ENCODE results near the gene MEGF11. TPM values are rescaled to one million over a fixed set of nuclear protein-coding genes. Genes with fewer than 3 reads are reported as not detected.
"Not testable (repeated sequence)": the region's sequence is repeated elsewhere in the genome, so short reads cannot be mapped to it uniquely, and the experiment has no call there.

Gene MEGF11
- total RNA-seq, 2 experiments from 2014 or later, result 0.05 TPM; not detected in 1

- CTCF ChIA-PET, result no interaction called here
- intact Hi-C loops (cut with micrococcal nuclease), result no loop called here
These were observed 3.9 kb downstream of the MEGF11 start for GRCh38 chr15:66249605-66250174.

GRCh38 chr15:66246937-66247336 lies 6.6 kb downstream of the MEGF11 start:
- Mint-ChIP-seq H3K4me1 (ENCODE audit: low read depth) (peaks cover 2% of the 10 kb centered on the region), H3K9me3 (no peaks in the 10 kb centered on the region), H3K4me3 (no peak overlapping the region), H3K36me3 (ENCODE audit: low read depth) (no peaks in the 10 kb centered on the region), H3K27me3 (ENCODE audit: low read depth) (peaks cover 37% of the 10 kb centered on the region), H3K27ac (no peak overlapping the region)
- intact Hi-C loops (cut with micrococcal nuclease), result no loop called here
- CTCF ChIA-PET, result interaction anchor here (0.6 kb wide), 1 partner anchor 268 kb away, joined by 5 read pairs; no protein-coding TSS in a partner anchor
- no peak for DNase-seq

More at GRCh38 chr15:66249605-66250174, 3.9 kb downstream of the MEGF11 start:
- Mint-ChIP-seq H3K4me1 (ENCODE audit: low read depth) (peaks cover 10% of the 10 kb centered on the region), H3K36me3 (ENCODE audit: low read depth) (no peaks in the 10 kb centered on the region), H3K27ac (no peak overlapping the region), H3K9me3 (no peaks in the 10 kb centered on the region), H3K27me3 (ENCODE audit: low read depth) (peaks cover 50% of the 10 kb centered on the region), H3K4me3 (no peak overlapping the region)
- no peak for DNase-seq

- H3K4me1 Mint-ChIP-seq (ENCODE audit: low read depth); H3K36me3 Mint-ChIP-seq (ENCODE audit: low read depth); H3K9me3 Mint-ChIP-seq; H3K4me3 Mint-ChIP-seq; intact Hi-C loops (cut with micrococcal nuclease); H3K27ac Mint-ChIP-seq; DNase-seq; CTCF ChIA-PET: not testable (repeated sequence)
- peaks cover 28% of the 10 kb centered on the region for H3K27me3 Mint-ChIP-seq (ENCODE audit: low read depth)
These were observed 7.7 kb downstream of the MEGF11 start for GRCh38 chr15:66245832-66246231.

- no peak overlapping the region for H3K4me3 Mint-ChIP-seq
- no peaks in the 10 kb centered on the region for H3K36me3 Mint-ChIP-seq (ENCODE audit: low read depth)
- DNase-seq, result no peak
- peaks cover 12% of the 10 kb centered on the region for H3K27me3 Mint-ChIP-seq (ENCODE audit: low read depth)
- intact Hi-C loops (cut with micrococcal nuclease), result no loop called here
- no peaks in the 10 kb centered on the region for H3K9me3 Mint-ChIP-seq
- H3K4me1 Mint-ChIP-seq (ENCODE audit: low read depth), result no peaks in the 10 kb centered on the region
- no peak overlapping the region for H3K27ac Mint-ChIP-seq
- CTCF ChIA-PET, result no interaction called here
These were observed 11.7 kb downstream of the MEGF11 start for GRCh38 chr15:66241908-66242285.

- H3K27me3 Mint-ChIP-seq (ENCODE audit: low read depth), result peaks cover 12% of the 10 kb centered on the region
- intact Hi-C loops (cut with micrococcal nuclease), result no loop called here
- no peaks in the 10 kb centered on the region for H3K4me1 Mint-ChIP-seq (ENCODE audit: low read depth)
- H3K4me3 Mint-ChIP-seq, result no peak overlapping the region
- no peaks in the 10 kb centered on the region for H3K36me3 Mint-ChIP-seq (ENCODE audit: low read depth)
- no peak for DNase-seq
- H3K27ac Mint-ChIP-seq, result no peak overlapping the region
- CTCF ChIA-PET, result no interaction called here
- H3K9me3 Mint-ChIP-seq, result no peaks in the 10 kb centered on the region
These were observed 12.3 kb downstream of the MEGF11 start for GRCh38 chr15:66241087-66241907.

- no peak for DNase-seq
- peaks cover 8% of the 10 kb centered on the region for H3K27me3 Mint-ChIP-seq (ENCODE audit: low read depth)
- no peaks in the 10 kb centered on the region for H3K9me3 Mint-ChIP-seq
- no peak overlapping the region for H3K4me3 Mint-ChIP-seq
- intact Hi-C loops (cut with micrococcal nuclease), result no loop called here
- H3K4me1 Mint-ChIP-seq (ENCODE audit: low read depth), result no peaks in the 10 kb centered on the region
- H3K27ac Mint-ChIP-seq, result no peak overlapping the region
- CTCF ChIA-PET, result no interaction called here
- no peaks in the 10 kb centered on the region for H3K36me3 Mint-ChIP-seq (ENCODE audit: low read depth)
These were observed 13.2 kb downstream of the MEGF11 start for GRCh38 chr15:66240240-66240794.

GRCh38 chr15:66239514-66239913 lies 14.0 kb downstream of the MEGF11 start:
- H3K9me3 Mint-ChIP-seq, result no peaks in the 10 kb centered on the region
- intact Hi-C loops (cut with micrococcal nuclease), result no loop called here
- CTCF ChIA-PET, result no interaction called here
- H3K36me3 Mint-ChIP-seq (ENCODE audit: low read depth), result no peaks in the 10 kb centered on the region
- H3K27me3 Mint-ChIP-seq (ENCODE audit: low read depth), result peaks cover 4% of the 10 kb centered on the region
- H3K4me3 Mint-ChIP-seq, result no peak overlapping the region
- DNase-seq, result no peak
- H3K4me1 Mint-ChIP-seq (ENCODE audit: low read depth), result no peaks in the 10 kb centered on the region
- H3K27ac Mint-ChIP-seq, result no peak overlapping the region

GRCh38 chr15:66238318-66238717 lies 15.2 kb downstream of the MEGF11 start:
- Mint-ChIP-seq H3K4me3 (no peak overlapping the region), H3K9me3 (no peaks in the 10 kb centered on the region), H3K4me1 (ENCODE audit: low read depth) (no peaks in the 10 kb centered on the region), H3K27me3 (ENCODE audit: low read depth) (peaks cover 2% of the 10 kb centered on the region), H3K27ac (no peak overlapping the region), H3K36me3 (ENCODE audit: low read depth) (no peaks in the 10 kb centered on the region)
- no peak for DNase-seq
- CTCF ChIA-PET, result no interaction called here
- intact Hi-C loops (cut with micrococcal nuclease), result no loop called here

- no peaks in the 10 kb centered on the region for H3K4me1 Mint-ChIP-seq (ENCODE audit: low read depth)
- intact Hi-C loops (cut with micrococcal nuclease), result no loop called here
- H3K4me3 Mint-ChIP-seq, result no peak overlapping the region
- no peaks in the 10 kb centered on the region for H3K36me3 Mint-ChIP-seq (ENCODE audit: low read depth)
- H3K27ac Mint-ChIP-seq, result no peak overlapping the region
- no peak for DNase-seq
- no peaks in the 10 kb centered on the region for H3K27me3 Mint-ChIP-seq (ENCODE audit: low read depth)
- CTCF ChIA-PET, result no interaction called here
- H3K9me3 Mint-ChIP-seq, result no peaks in the 10 kb centered on the region
These were observed 15.9 kb downstream of the MEGF11 start for GRCh38 chr15:66237513-66238235.

GRCh38 chr15:66236806-66237375 lies 16.7 kb downstream of the MEGF11 start:
- no peaks in the 10 kb centered on the region for H3K27me3 Mint-ChIP-seq (ENCODE audit: low read depth)
- intact Hi-C loops (cut with micrococcal nuclease), result no loop called here
- H3K27ac Mint-ChIP-seq, result no peak overlapping the region
- H3K4me3 Mint-ChIP-seq, result no peak overlapping the region
- DNase-seq, result no peak
- no peaks in the 10 kb centered on the region for H3K9me3 Mint-ChIP-seq
- CTCF ChIA-PET, result no interaction called here
- H3K4me1 Mint-ChIP-seq (ENCODE audit: low read depth), result no peaks in the 10 kb centered on the region
- no peaks in the 10 kb centered on the region for H3K36me3 Mint-ChIP-seq (ENCODE audit: low read depth)

- DNase-seq, result no peak
These were observed 17.7 kb downstream of the MEGF11 start for GRCh38 chr15:66235866-66236265.

GRCh38 chr15:66234798-66235197 lies 18.8 kb downstream of the MEGF11 start:
- Mint-ChIP-seq H3K36me3 (ENCODE audit: low read depth) (no peaks in the 10 kb centered on the region), H3K4me3 (no peak overlapping the region), H3K27ac (no peak overlapping the region), H3K9me3 (no peaks in the 10 kb centered on the region), H3K4me1 (ENCODE audit: low read depth) (no peaks in the 10 kb centered on the region), H3K27me3 (ENCODE audit: low read depth) (no peaks in the 10 kb centered on the region)
- DNase-seq, result no peak
- CTCF ChIA-PET, result no interaction called here
- intact Hi-C loops (cut with micrococcal nuclease), result no loop called here

More at GRCh38 chr15:66235866-66236265, 17.7 kb downstream of the MEGF11 start:
- Mint-ChIP-seq H3K4me1 (ENCODE audit: low read depth) (no peaks in the 10 kb centered on the region), H3K27me3 (ENCODE audit: low read depth) (no peaks in the 10 kb centered on the region), H3K27ac (no peak overlapping the region), H3K9me3 (no peaks in the 10 kb centered on the region), H3K4me3 (no peak overlapping the region), H3K36me3 (ENCODE audit: low read depth) (no peaks in the 10 kb centered on the region)
- CTCF ChIA-PET, result no interaction called here
- intact Hi-C loops (cut with micrococcal nuclease), result no loop called here
